K562 (cell line): ENCODE measurements around the gene MPC2. TPM values are rescaled to one million over a fixed set of nuclear protein-coding genes. Genes with fewer than 3 reads are reported as not detected.

Source experiments
- ATAC-seq: fragments of 200-7000 bp; cut with Tn5 transposase; 3 replicates; pipeline ENCODE4 v1.9.1; 2020; ENCODE audit warnings: moderate library complexity
- BruUV-seq: library from RNA; stranded (reverse); fragments of 400-500 nt; replicated peaks from 2 replicates; lab custom pipeline; 2021; lab: Mats Ljungman, UMichigan
- CTCF ChIA-PET: fragments of 300-600 bp; formaldehyde crosslinking; extraction: SDS; loops from one replicate; lab custom pipeline; 2021; ENCODE audit warnings: low intra/inter-chr PET ratio; lab: Yijun Ruan, JAX
- POLR2A ChIA-PET: fragments of 300-600, 350-650 bp; sonication (Branson Sonifier 250); formaldehyde crosslinking; extraction: SDS; loops from one replicate; lab custom pipeline; 2021; ENCODE audit warnings: antibody characterized with exemption, inconsistent platforms; lab: Yijun Ruan, JAX
- DNase-seq, 4 experiments: peaks; one replicate each; pipeline versions ENCODE4 v3.0.0 to v3.0.0-alpha.2; 2011 to 2018; ENCODE audit warnings: low spot score in 3 of 4, mixed read lengths in 3 of 4; ENCODE audit errors: extremely low read depth in 1 of 4
- FAIRE-seq: peaks from 2 replicates; lab custom pipeline; 2011; peaks lifted over from hg19 to GRCh38; lab: Jason Lieb, UNC
- H2AFZ ChIP-seq: 2 replicates; pipeline ENCODE4 v1.6.0; 2011; ENCODE audit warnings: low read depth, low read length, control low read depth, inconsistent platforms
- H3K27ac ChIP-seq: fragments of 200-600 bp; 3 replicates; pipeline ENCODE4 v1.8.0; 2011; ENCODE audit warnings: low read depth, mild to moderate bottlenecking, control low read depth, inconsistent platforms, low read length, moderate library complexity, mixed read lengths; ENCODE audit errors: extremely low read depth
- H3K27me3 ChIP-seq, 2 experiments: fragments of 300-600 bp in 1 of 2; 2 replicates in 1 of 2; 3 replicates in 1 of 2; pipeline versions ENCODE4 v1.6.0 to v1.8.0; 2011; ENCODE audit warnings: inconsistent platforms in 2 of 2, low read length in 2 of 2, mild to moderate bottlenecking in 1 of 2, mixed read lengths in 1 of 2, moderate library complexity in 1 of 2; ENCODE audit not compliant: control insufficient read depth in 2 of 2, insufficient read depth in 2 of 2
- H3K36me3 ChIP-seq: fragments of 300-600 bp; 3 replicates; pipeline ENCODE4 v1.8.0; 2011; ENCODE audit warnings: mild to moderate bottlenecking, low read length, inconsistent platforms; ENCODE audit not compliant: control insufficient read depth, insufficient read depth
- H3K4me1 ChIP-seq, 2 experiments: fragments of 200-600 bp in 1 of 2; replicated peaks in 1 of 2; 2 replicates in 1 of 2; 3 replicates in 1 of 2; pipeline versions ENCODE4 v1.5.1 to v1.8.0; 2011; ENCODE audit warnings: inconsistent platforms in 2 of 2, low read length in 2 of 2, mild to moderate bottlenecking in 1 of 2, mixed read lengths in 1 of 2, moderate library complexity in 1 of 2; ENCODE audit not compliant: control insufficient read depth in 2 of 2, insufficient read depth in 2 of 2
- H3K4me2 ChIP-seq: 2 replicates; pipeline ENCODE4 v1.6.1; 2011; ENCODE audit warnings: low read length, control low read depth, inconsistent platforms, mixed read lengths; ENCODE audit not compliant: insufficient read depth
- H3K4me3 ChIP-seq: fragments of 200-600 bp; sonication (generic), shearing (Covaris generic); 2 replicates; pipeline ENCODE4 v1.5.1; 2016; ENCODE audit warnings: control low read depth, inconsistent platforms
- H3K79me2 ChIP-seq: fragments of 200-600 bp; 3 replicates; pipeline ENCODE4 v1.8.0; 2011; ENCODE audit warnings: low read length, inconsistent platforms; ENCODE audit not compliant: control insufficient read depth, insufficient read depth
- H3K9ac ChIP-seq, 2 experiments: 2 replicates each; pipeline versions ENCODE4 v1.6.0 to v1.6.1; 2011; ENCODE audit warnings: low read depth in 2 of 2, low read length in 2 of 2, control low read depth in 1 of 2, inconsistent platforms in 1 of 2, mild to moderate bottlenecking in 1 of 2, mixed read lengths in 1 of 2; ENCODE audit not compliant: insufficient read depth in 1 of 2
- H3K9me1 ChIP-seq: one replicate; pipeline ENCODE4 v1.6.0; 2011; ENCODE audit warnings: inconsistent platforms, mild to moderate bottlenecking, low read length, moderate library complexity; ENCODE audit not compliant: control insufficient read depth, insufficient read depth
- H3K9me3 ChIP-seq: replicated peaks from 2 replicates; pipeline ENCODE4 v1.5.1; 2011; ENCODE audit warnings: low read depth, low read length, inconsistent platforms; ENCODE audit not compliant: control insufficient read depth, insufficient read depth
- H4K20me1 ChIP-seq: replicated peaks from 2 replicates; pipeline ENCODE4 v1.6.1; 2011; ENCODE audit warnings: low read length, inconsistent platforms, mixed read lengths; ENCODE audit not compliant: control insufficient read depth, insufficient read depth
- CBX3 ChIP-seq, 2 experiments: IDR thresholded peaks; 1 replicate in 1 of 2; 2 replicates in 1 of 2; pipeline ENCODE4 v1.6.1; 2012; ENCODE audit warnings: inconsistent platforms in 2 of 2, low read length in 2 of 2, borderline replicate concordance in 1 of 2, control low read depth in 1 of 2
- CBX5 ChIP-seq: IDR thresholded peaks from 2 replicates; pipeline ENCODE4 v1.6.1; 2014; ENCODE audit warnings: low read depth, borderline replicate concordance
- CHAMP1 ChIP-seq: fragments of 450-650 bp; IDR thresholded peaks from 2 replicates; pipeline ENCODE4 v1.6.1; 2016; ENCODE audit warnings: mild to moderate bottlenecking
- EWSR1 ChIP-seq: fragments of 450-650 bp; IDR thresholded peaks from 2 replicates; pipeline ENCODE4 v1.6.1; 2018; ENCODE audit warnings: borderline replicate concordance, mild to moderate bottlenecking, low read depth, moderate library complexity; ENCODE audit not compliant: partially characterized antibody
- MED1 ChIP-seq: sonication (generic); formaldehyde crosslinking; IDR thresholded peaks from 2 replicates; pipeline ENCODE4 v1.8.1; 2023; ENCODE audit warnings: missing genetic modification reagents, borderline replicate concordance
- TRIM24 ChIP-seq, 2 experiments: fragments of 450-650 bp; IDR thresholded peaks; 2 replicates each; pipeline ENCODE4 v1.6.1; 2016
- TRIM28 ChIP-seq: fragments of 450-650 bp; IDR thresholded peaks from 2 replicates; pipeline ENCODE4 v1.6.1; 2017
- ZNF77 ChIP-seq: fragments of 250-450 bp; sonication (Bioruptor Pico); IDR thresholded peaks from 2 replicates; pipeline ENCODE4 v1.5.0; 2020
- WGBS: fragments of 100-300 bp; shearing (Covaris generic); methylation state at CpG from one replicate; pipeline ENCODE4 v1.1.6; 2016; ENCODE audit warnings: low coverage, mixed read lengths; ENCODE audit not compliant: insufficient coverage; ENCODE audit errors: missing lambda C conversion rate; 5-methylcytosine and 5-hydroxymethylcytosine counted together
- in situ Hi-C: fragments of 300-500 bp; cut with MboI; formaldehyde crosslinking; loops from 4 replicates; pipeline ENCODE4 v1.15.0; 2018; ENCODE audit warnings: inconsistent platforms, mixed read lengths
- intact Hi-C: fragments of 100-400 bp; cut with micrococcal nuclease; formaldehyde crosslinking; loops from 2 replicates; pipeline ENCODE4 v1.14.2; 2022
- polyA plus RNA-seq, 8 experiments: library from polyadenylated mRNA; depleted of rRNA in 4 of 8; stranded (reverse) in 5 of 8; unstranded in 3 of 8; fragments of >200 nt; fragmentation: Nextera tagmentation in 2 of 8; fragmentation: Illumina TruSeq in 1 of 8; extraction: Ambion mirVana in 2 of 8; extraction: Trizol in 1 of 8; gene quantifications; 2 replicates each; pipeline versions ENCODE4 v1.2.1 to v1.2.3, GENCODE V29; 2011 to 2014; ENCODE audit warnings: inconsistent platforms in 1 of 8, missing spikeins in 1 of 8
- total RNA-seq, 7 experiments: library from RNA; depleted of rRNA in 6 of 7; stranded (reverse); fragments of >200 nt in 6 of 7; fragmentation: Illumina TruSeq in 2 of 7; extraction: Trizol in 2 of 7; gene quantifications; 2 replicates each; pipeline versions ENCODE4 v1.2.1 to v1.2.3, GENCODE V29; 2011 to 2021; ENCODE audit warnings: low replicate concordance in 1 of 7
- TF ChIP-seq, protein P1 (sequence below): IDR thresholded peaks from 2 replicates; pipeline ENCODE4 v1.6.1; 2016; ENCODE audit warnings: missing genetic modification characterization, missing compliant biosample characterization
- TF ChIP-seq, protein P2 (sequence below): fragments of 450-650 bp; IDR thresholded peaks from 2 replicates; pipeline ENCODE4 v1.6.1; 2018; ENCODE audit warnings: mild to moderate bottlenecking, low read depth; ENCODE audit not compliant: partially characterized antibody

MPC2 gene
- total and polyA plus RNA-seq, 9 of the 15 experiments (the other 6 are each of a cell fraction or from before 2014, with no cell fraction given), result 70.7 to 179 (median 144) TPM

- POLR2A ChIA-PET, result no interaction called here
These were observed 40.4 kb upstream of the MPC2 start for GRCh38 chr1:167977245-167977644.

More at GRCh38 chr1:167977245-167977644, 40.4 kb upstream of the MPC2 start:
- H3K4me1 ChIP-seq, result no peaks in the 10 kb centered on the region
- H3K9me1 ChIP-seq, result no peaks in the 10 kb centered on the region
- BruUV-seq, result no TSS peak
- H3K27me3 ChIP-seq, result no peaks in the 10 kb centered on the region
- ATAC-seq (no peak), DNase-seq (no peak), FAIRE-seq (no peak)
- CTCF ChIA-PET, result no interaction called here
- no peak overlapping the region for H3K4me2 ChIP-seq
- TF ChIP-seq EWSR1 (no peak), TRIM24 (IDR thresholded peaks at IDR 0.05) (peak; percentile 15 to 64; a peak in 1 of 4 replicates), CBX5 (0 out of 2 replicates have a peak, but pooled peaks have one; percentile 68), CHAMP1 (peak; percentile 38; the same call in 1 of the 2 replicates), ZNF77 (CRISPR knock-in tag) (no peak), TRIM28 (peak; percentile 80), CBX3 (IDR thresholded peaks at IDR 0.05; ENCODE audit: borderline replicate concordance in 1 of 2, low read length in 2 of 2) (peak in 1 of 2 experiments; percentile 96; a peak in 2 of 3 replicates), MED1 (CRISPR knock-in tag) (no peak)
- TF ChIP-seq, protein P1, sequence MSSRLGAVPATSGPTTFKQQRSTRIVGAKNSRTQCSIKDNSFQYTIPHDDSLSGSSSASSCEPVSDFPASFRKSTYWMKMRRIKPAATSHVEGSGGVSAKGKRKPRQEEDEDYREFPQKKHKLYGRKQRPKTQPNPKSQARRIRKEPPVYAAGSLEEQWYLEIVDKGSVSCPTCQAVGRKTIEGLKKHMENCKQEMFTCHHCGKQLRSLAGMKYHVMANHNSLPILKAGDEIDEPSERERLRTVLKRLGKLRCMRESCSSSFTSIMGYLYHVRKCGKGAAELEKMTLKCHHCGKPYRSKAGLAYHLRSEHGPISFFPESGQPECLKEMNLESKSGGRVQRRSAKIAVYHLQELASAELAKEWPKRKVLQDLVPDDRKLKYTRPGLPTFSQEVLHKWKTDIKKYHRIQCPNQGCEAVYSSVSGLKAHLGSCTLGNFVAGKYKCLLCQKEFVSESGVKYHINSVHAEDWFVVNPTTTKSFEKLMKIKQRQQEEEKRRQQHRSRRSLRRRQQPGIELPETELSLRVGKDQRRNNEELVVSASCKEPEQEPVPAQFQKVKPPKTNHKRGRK (tag), result peak; percentile 5; the same call in 1 of the 2 replicates
- TF ChIP-seq, protein P2, sequence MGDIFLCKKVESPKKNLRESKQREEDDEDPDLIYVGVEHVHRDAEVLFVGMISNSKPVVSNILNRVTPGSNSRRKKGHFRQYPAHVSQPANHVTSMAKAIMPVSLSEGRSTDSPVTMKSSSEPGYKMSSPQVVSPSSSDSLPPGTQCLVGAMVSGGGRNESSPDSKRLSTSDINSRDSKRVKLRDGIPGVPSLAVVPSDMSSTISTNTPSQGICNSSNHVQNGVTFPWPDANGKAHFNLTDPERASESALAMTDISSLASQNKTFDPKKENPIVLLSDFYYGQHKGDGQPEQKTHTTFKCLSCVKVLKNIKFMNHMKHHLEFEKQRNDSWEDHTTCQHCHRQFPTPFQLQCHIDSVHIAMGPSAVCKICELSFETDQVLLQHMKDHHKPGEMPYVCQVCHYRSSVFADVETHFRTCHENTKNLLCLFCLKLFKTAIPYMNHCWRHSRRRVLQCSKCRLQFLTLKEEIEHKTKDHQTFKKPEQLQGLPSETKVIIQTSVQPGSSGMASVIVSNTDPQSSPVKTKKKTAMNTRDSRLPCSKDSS, result peak; percentile 68
- H4K20me1 ChIP-seq, result no peaks in the 10 kb centered on the region
- 77% methylated on average over 1 of the region's 1 CpG for WGBS
- H3K9me3 ChIP-seq, result 0 out of 2 replicates have a peak, but pooled peaks cover 5% of the 10 kb centered on the region
- H3K4me3 ChIP-seq, result no peak overlapping the region
- H3K27ac ChIP-seq, result no peak overlapping the region
- intact Hi-C loops, result no loop called here
- no peak overlapping the region for H3K9ac ChIP-seq
- in situ Hi-C loops, result no loop called here
- H3K36me3 ChIP-seq, result peaks cover 61% of the 10 kb centered on the region
- H2AFZ ChIP-seq, result no peak overlapping the region
- peaks cover 47% of the 10 kb centered on the region for H3K79me2 ChIP-seq
